HG03520 (cell line): ENCODE results near the gene CRYBG1.

Source experiments
- ATAC-seq: cut with Tn5 transposase; IDR thresholded peaks from one replicate; pipeline ENCODE4 v1.9.1; 2021; ENCODE audit warnings: mild to moderate bottlenecking, moderate library complexity; ENCODE audit not compliant: unreplicated experiment

The CRYBG1 gene

DNA sequence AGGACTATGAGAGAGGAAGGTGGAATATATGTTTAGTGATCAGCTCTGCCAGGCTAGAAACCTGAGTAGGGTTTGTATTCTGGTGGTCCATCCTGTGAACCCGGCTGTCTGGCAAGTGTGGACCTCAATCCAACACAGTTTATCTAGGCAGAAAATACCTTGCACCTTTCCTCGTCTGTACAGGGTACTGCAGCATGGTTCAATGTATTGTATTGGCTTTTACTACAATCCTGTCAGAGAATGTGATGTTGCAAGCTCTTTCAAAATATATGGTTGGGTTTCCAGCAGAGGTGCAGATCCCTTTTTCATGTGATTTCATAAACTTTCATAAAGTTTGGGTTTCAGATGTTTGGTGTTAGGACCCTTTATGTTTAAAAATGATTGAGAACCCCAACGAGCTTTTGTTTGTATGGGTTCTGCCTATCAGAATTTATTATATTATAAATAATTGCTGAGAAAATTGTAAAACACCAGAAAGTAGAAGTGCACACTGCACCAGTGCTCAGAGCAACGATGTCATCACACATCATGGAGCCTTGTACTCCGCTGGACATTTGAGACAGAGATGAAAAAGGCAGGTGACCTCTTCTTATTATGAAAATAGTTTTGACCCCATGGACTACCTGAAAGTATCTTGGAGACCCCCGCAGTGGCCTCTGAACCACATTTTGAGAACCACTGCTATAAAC is 162.2 kb downstream of the CRYBG1 start:
- no peak for ATAC-seq

DNA sequence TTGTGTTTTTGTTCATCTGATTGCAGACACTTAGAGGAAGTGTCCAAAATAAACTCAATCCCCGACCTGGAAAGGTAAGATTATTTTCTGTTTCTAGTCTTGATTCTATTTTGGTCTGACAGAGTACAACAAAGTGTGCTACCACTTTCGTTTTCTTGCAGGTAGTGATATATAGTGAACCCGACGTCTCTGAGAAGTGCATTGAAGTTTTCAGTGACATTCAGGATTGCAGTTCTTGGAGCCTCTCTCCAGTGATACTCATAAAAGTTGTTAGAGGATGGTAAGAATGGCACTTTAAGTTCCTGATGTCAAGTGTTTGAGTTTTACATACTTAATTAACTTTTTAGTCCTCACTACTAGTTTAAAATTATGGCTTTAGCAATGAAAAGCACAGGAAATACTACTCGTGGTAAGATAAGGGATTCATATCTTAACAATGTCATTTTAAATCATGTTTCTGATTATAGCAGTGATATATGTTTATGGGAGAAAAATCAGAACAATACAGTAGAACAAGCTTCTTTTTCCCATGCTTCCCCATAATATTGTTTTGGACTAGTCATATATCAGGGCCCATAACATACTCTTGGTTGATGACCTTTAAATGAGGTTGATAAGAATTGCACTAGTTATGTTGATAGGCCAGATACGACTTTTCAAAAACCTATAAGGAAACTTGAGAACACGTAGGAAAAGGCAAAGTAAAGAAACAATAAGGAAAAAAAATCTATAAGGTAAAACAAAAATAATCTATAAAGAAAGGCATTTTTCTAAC is 164.8 kb downstream of the CRYBG1 start:
- ATAC-seq = peak; percentile 32

DNA sequence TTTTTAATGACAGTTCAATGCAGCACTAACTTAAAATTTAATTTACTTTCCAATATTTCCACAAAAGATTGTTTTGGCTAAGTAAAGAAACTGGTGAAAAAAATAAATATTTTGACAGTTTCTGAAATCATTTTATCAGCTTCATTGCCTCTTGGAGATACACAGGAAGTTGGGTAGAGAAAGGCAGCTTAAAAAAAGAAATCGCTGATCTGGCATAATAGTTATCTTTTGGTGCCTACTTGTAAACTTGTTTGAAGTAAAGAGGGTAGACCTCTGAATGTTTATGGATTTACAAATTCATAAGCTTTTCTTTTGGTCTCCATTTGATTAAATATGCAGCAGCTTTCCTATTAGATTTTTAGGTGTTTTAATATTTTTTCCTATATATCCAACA is 165.4 kb downstream of the CRYBG1 start:
- no peak for ATAC-seq

DNA sequence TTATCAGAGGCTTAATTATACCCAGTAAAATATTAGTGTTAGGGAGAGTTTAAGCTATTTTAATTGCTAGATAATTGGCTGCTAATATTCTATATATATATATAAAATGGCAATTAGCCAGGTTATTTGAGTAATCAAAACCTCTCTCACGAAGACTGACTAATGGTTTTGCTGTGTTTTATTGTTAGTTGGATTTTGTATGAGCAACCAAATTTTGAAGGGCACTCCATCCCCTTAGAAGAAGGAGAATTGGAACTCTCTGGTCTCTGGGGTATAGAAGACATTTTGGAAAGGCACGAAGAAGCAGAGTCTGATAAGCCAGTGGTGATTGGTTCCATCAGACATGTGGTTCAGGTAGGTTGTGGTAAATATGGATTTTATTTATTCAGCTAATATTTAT is 166.6 kb downstream of the CRYBG1 start:
- no peak for ATAC-seq

- no peak for ATAC-seq
Observed at GRCh38 chr6:106527979-106528378, 167.5 kb downstream of the CRYBG1 start.

DNA sequence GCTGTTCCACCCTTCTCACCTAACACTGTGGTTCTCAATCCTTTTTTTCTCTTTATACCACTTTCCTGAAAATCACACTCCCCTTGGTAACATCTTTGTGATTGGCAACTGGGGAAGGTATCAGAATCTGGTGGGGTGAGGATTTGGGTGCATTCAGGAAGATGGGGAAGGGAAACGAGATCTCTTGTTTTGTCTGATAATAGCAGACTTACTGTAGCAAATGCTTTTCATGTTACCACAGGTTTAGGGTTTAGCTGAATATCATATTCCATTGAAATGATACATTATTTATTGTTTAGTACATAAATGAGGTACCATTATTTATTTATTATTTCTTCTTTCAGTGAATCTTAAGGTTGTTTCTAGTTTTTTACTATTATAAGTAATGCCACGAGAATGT is 168.0 kb downstream of the CRYBG1 start:
- no peak for ATAC-seq

- no peak for ATAC-seq
Observed at GRCh38 chr6:106529438-106529837, 168.9 kb downstream of the CRYBG1 start.

DNA sequence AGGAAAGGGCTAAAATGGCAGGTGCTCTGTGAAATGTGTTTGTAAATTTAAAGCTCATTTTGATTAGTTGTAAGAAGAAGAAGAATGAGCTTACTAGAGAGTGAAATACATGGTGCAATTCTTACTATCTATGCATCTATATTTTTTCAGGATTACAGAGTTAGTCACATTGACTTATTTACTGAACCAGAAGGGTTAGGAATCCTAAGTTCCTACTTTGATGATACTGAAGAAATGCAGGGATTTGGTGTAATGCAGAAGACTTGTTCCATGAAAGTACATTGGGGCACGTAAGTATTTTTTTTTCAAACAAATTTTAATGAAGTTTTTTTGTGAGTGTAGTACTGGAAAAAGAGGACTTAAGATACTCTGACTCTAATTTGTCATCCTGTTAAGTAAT is 169.5 kb downstream of the CRYBG1 start:
- ATAC-seq = no peak

DNA sequence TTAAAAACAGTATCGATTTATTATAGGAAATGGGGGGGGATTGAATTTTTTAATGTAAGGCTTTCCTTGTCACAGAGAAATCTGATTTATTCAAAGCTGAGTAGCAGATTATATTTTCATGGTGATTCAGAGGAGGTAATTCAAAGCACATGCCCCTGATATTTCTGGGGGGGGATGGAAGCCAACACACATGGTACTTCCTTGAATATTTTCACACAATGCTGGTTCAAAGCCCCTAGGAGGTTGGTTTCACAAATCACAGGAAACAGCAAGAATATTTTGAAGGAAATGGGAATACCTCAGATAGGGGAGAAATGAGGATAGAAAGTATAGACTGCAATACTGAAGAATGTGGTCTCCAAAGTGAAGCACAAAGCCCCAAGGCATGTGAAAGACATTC is 170.0 kb downstream of the CRYBG1 start:
- no peak for ATAC-seq

- ATAC-seq = no peak
Observed at GRCh38 chr6:106533054-106533453, 172.5 kb downstream of the CRYBG1 start.

- no peak for ATAC-seq
Observed at GRCh38 chr6:106534004-106534403, 173.5 kb downstream of the CRYBG1 start.

GRCh38 chr6:106534564-106534982 is 174.1 kb downstream of the CRYBG1 start:
- ATAC-seq = no peak

GRCh38 chr6:106535012-106535411 is 174.5 kb downstream of the CRYBG1 start:
- no peak for ATAC-seq

GRCh38 chr6:106536357-106536756 is 175.8 kb downstream of the CRYBG1 start:
- no peak for ATAC-seq

DNA sequence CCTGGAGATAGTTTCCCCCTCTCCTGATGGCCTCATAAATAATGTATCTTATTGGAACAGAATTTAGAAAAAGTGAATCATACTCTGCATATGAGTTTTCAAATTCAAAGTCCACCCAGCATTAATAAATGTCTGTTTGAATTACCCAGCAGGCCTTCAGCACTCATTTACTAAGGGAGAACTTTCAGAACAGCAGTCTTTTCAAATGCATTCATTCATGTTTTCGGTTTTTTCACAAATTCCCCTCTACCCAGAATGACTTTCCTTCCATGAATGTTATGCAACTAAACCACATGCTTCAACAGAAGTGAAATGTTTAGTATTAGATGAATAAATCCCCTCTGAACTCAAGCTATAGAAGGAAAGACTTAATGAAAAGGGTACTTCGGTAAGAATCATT is 176.3 kb downstream of the CRYBG1 start:
- no peak for ATAC-seq

- ATAC-seq = no peak
Observed at GRCh38 chr6:106537662-106538061, 177.1 kb downstream of the CRYBG1 start.

- no peak for ATAC-seq
Observed at GRCh38 chr6:106538145-106538544, 177.6 kb downstream of the CRYBG1 start.

DNA sequence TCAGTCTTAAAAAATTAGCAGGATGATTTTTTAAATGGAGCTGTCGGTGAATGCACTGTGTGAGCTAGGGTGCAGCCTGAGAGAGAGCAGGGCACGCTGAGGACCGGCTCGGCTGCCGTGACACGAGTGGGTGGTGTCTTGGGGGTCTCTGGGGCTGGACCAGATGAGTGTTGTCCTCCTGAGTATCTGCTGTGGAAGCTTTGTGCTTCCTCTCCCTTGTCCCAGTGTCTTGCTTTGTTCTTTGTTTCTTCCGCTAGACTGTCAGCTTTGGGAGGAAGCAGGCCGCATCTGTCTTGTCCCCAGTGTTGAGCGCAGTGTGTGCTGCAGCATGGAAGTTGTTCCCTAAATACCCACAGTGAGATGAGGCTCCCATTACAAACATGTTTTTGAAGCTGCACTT is 179.4 kb downstream of the CRYBG1 start:
- no peak for ATAC-seq

DNA sequence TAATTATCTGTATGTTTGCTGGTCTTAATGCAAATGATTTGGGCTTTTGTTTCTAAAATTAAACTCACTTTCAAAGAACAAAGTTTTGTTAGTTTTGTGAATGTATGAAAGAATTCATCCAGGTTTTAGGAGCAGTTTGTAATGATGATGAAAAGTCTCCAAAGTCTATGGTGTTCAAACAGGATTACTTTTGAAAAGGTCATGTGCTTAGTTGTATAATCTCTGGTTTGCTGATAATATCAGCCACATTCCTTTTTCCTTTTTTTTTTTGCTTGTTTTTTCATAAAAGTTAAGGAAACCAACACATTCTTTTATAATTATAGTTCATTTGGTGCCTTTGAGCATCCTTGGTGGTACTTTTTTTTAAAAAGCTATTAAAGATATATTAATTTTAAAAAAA is 179.9 kb downstream of the CRYBG1 start:
- ATAC-seq = no peak

- no peak for ATAC-seq
Observed at GRCh38 chr6:106540907-106541306, 180.4 kb downstream of the CRYBG1 start.

DNA sequence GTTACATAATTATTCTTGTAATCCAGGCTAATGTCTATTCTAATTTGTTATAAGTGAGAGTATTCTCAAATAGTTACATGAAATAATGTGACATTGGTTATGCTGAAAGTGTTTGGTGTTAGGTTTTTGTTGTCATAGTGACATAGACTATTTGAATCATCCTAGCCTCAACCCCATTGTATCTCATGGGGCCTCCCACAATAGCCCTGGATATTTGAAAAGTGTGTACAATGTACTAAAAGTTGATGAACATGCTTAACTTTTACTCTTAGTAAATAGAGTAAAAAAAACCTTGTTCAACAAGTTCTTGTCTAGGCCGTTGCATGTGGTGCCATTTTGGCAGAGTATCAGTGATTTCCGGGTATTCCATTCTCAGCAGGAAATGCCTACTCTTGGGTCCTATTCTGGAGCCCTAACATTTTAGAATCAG is 185.8 kb downstream of the CRYBG1 start:
- ATAC-seq = no peak

DNA sequence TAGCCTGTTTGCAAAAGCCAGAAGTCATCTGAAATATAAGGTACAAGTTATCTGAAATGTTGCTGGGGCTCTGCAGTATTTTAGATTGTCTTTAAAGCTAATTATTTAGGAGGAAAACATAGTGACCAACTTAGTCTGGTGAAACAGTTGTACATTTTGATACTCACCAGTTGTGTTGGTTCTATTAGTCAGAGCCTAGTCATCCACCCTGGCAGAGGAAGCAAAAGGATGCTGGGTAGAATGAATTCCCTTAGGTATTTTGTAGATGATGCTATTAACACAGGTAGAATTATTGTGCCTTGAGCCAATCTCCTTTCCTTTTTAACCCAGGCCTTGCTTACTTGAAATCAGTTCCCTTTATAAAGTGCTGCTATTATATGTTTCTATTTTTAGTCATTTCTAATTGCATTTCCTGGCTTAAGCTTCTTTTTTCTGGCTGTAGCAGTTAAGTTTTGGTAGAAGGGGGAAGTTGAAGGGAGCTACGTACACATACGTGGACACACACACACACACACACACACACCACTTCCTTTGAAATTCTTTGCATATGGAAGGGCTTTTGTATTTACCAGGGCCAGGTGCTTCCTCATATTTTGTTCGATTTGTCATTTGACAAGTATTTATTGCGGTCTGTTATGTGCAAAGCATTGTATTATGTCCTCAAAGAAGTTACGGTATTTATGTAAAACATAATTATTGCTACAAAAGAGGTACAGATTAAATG is 186.3 kb downstream of the CRYBG1 start:
- ATAC-seq = no peak
